ENCODE results near the gene RAB40C.

RAB40C gene

GRCh38 chr16:659618-660017, 69.8 kb downstream of the RAB40C start:
- H3K4me1 Mint-ChIP-seq (ENCODE audit: low read depth in 2 of 2) = peaks cover 0 to 3% of the 10 kb centered on the region in 2 donors
- no peaks in the 10 kb centered on the region for H3K27me3 Mint-ChIP-seq
- no peak for DNase-seq
- H3K4me3 Mint-ChIP-seq = no peak overlapping the region
- H3K36me3 Mint-ChIP-seq (ENCODE audit: insufficient read depth) = no peaks in the 10 kb centered on the region
- H3K27ac Mint-ChIP-seq = no peak overlapping the region
- no peak for ATAC-seq (replicated peaks)
- no peaks in the 10 kb centered on the region for H3K9me3 Mint-ChIP-seq

- no peaks in the 10 kb centered on the region for H3K36me3 Mint-ChIP-seq (ENCODE audit: insufficient read depth)
- no peak for ATAC-seq (replicated peaks)
These were observed 70.2 kb downstream of the RAB40C start for GRCh38 chr16:660132-660458.

GRCh38 chr16:660459-661183, 70.8 kb downstream of the RAB40C start:
- peak; percentile 75 for ATAC-seq (replicated peaks)
- Mint-ChIP-seq H3K27me3 (no peaks in the 10 kb centered on the region), H3K36me3 (ENCODE audit: insufficient read depth) (no peaks in the 10 kb centered on the region), H3K9me3 (no peaks in the 10 kb centered on the region), H3K4me1 (ENCODE audit: low read depth in 2 of 2) (peaks cover 0 to 3% of the 10 kb centered on the region in 2 donors), H3K27ac (no peak overlapping the region), H3K4me3 (no peak overlapping the region)
- peak in 1 of 3 experiments; percentile 43 for DNase-seq

More at GRCh38 chr16:660132-660458, 70.2 kb downstream of the RAB40C start:
- Mint-ChIP-seq H3K4me1 (ENCODE audit: low read depth in 2 of 2) (peaks cover 0 to 3% of the 10 kb centered on the region in 2 donors), H3K27ac (no peak overlapping the region), H3K9me3 (no peaks in the 10 kb centered on the region), H3K27me3 (no peaks in the 10 kb centered on the region), H3K4me3 (no peak overlapping the region)
- DNase-seq = no peak

GRCh38 chr16:661184-661821, 71.4 kb downstream of the RAB40C start:
- ATAC-seq (replicated peaks) = no peak
- Mint-ChIP-seq H3K36me3 (ENCODE audit: insufficient read depth) (no peaks in the 10 kb centered on the region), H3K4me3 (peak overlapping the region in 1 of 2 donors; percentile 8), H3K27ac (no peak overlapping the region), H3K27me3 (no peaks in the 10 kb centered on the region), H3K4me1 (ENCODE audit: low read depth in 2 of 2) (peaks cover 0 to 3% of the 10 kb centered on the region in 2 donors), H3K9me3 (no peaks in the 10 kb centered on the region)
- no peak for DNase-seq

GRCh38 chr16:662095-662494, 72.2 kb downstream of the RAB40C start:
- Mint-ChIP-seq H3K36me3 (ENCODE audit: insufficient read depth) (no peaks in the 10 kb centered on the region), H3K4me1 (ENCODE audit: low read depth in 2 of 2) (peaks cover 0 to 3% of the 10 kb centered on the region in 2 donors), H3K9me3 (no peaks in the 10 kb centered on the region), H3K27me3 (no peaks in the 10 kb centered on the region), H3K27ac (no peak overlapping the region), H3K4me3 (no peak overlapping the region)
- ATAC-seq (replicated peaks) = no peak
- DNase-seq = no peak

GRCh38 chr16:662597-662996, 72.7 kb downstream of the RAB40C start:
- Mint-ChIP-seq H3K4me1 (ENCODE audit: low read depth in 2 of 2) (peaks cover 0 to 3% of the 10 kb centered on the region in 2 donors), H3K27me3 (no peaks in the 10 kb centered on the region), H3K9me3 (no peaks in the 10 kb centered on the region), H3K27ac (no peak overlapping the region), H3K36me3 (ENCODE audit: insufficient read depth) (no peaks in the 10 kb centered on the region), H3K4me3 (no peak overlapping the region)
- ATAC-seq (replicated peaks) = no peak
- DNase-seq = no peak

- Mint-ChIP-seq H3K4me1 (ENCODE audit: low read depth in 2 of 2) (peaks cover 3 to 10% of the 10 kb centered on the region in 2 donors), H3K27ac (peak overlapping the region in 1 of 2 donors; percentile 82), H3K27me3 (no peaks in the 10 kb centered on the region), H3K4me3 (no peak overlapping the region), H3K36me3 (ENCODE audit: insufficient read depth) (peaks cover 18% of the 10 kb centered on the region), H3K9me3 (no peaks in the 10 kb centered on the region)
- ATAC-seq (replicated peaks) = no peak
- DNase-seq = no peak
These were observed 76.7 kb downstream of the RAB40C start for GRCh38 chr16:666572-666971.

GRCh38 chr16:667113-667779, 77.4 kb downstream of the RAB40C start:
- DNase-seq = no peak
- Mint-ChIP-seq H3K27me3 (no peaks in the 10 kb centered on the region), H3K4me1 (ENCODE audit: low read depth in 2 of 2) (peaks cover 3 to 10% of the 10 kb centered on the region in 2 donors), H3K9me3 (no peaks in the 10 kb centered on the region), H3K36me3 (ENCODE audit: insufficient read depth) (peaks cover 18% of the 10 kb centered on the region), H3K4me3 (peak overlapping the region; percentile 78 to 80), H3K27ac (peak overlapping the region; percentile 82 to 85)
- ATAC-seq (replicated peaks) = no peak

GRCh38 chr16:667780-668518, 78.1 kb downstream of the RAB40C start, which contains the start of gene RHOT2:
Gene RHOT2 (plus strand): TSS chr16:668132. CDS start chr16:668200, 68 bp downstream.
- Mint-ChIP-seq H3K27me3 (no peaks in the 10 kb centered on the region), H3K27ac (peak within 1 kb of the TSS; percentile 82 to 85), H3K36me3 (ENCODE audit: insufficient read depth) (peaks cover 18% of the 10 kb centered on the region), H3K4me3 (peak within 1 kb of the TSS; percentile 78 to 80), H3K4me1 (ENCODE audit: low read depth in 2 of 2) (peaks cover 3 to 10% of the 10 kb centered on the region in 2 donors), H3K9me3 (no peaks in the 10 kb centered on the region)
- ATAC-seq (replicated peaks) (peak; percentile 96), DNase-seq (peak; percentile 89 to 94 (median 92))

- DNase-seq = no peak
- H3K36me3 Mint-ChIP-seq (ENCODE audit: insufficient read depth) = peaks cover 18% of the 10 kb centered on the region
- peaks cover 3 to 10% of the 10 kb centered on the region in 2 donors for H3K4me1 Mint-ChIP-seq (ENCODE audit: low read depth in 2 of 2)
- H3K4me3 Mint-ChIP-seq = peak overlapping the region; percentile 78 to 80
- H3K27ac Mint-ChIP-seq = peak overlapping the region in 1 of 2 donors; percentile 32
- no peaks in the 10 kb centered on the region for H3K9me3 Mint-ChIP-seq
- ATAC-seq (replicated peaks) = peak; percentile 8
- H3K27me3 Mint-ChIP-seq = no peaks in the 10 kb centered on the region
These were observed 78.8 kb downstream of the RAB40C start for GRCh38 chr16:668519-669171.

- ATAC-seq (replicated peaks) (no peak), DNase-seq (no peak)
- Mint-ChIP-seq H3K9me3 (no peaks in the 10 kb centered on the region), H3K27me3 (no peaks in the 10 kb centered on the region), H3K36me3 (ENCODE audit: insufficient read depth) (peaks cover 18% of the 10 kb centered on the region), H3K27ac (peak overlapping the region in 1 of 2 donors; percentile 41), H3K4me3 (peak overlapping the region; percentile 32 to 46), H3K4me1 (ENCODE audit: low read depth in 2 of 2) (peaks cover 3 to 10% of the 10 kb centered on the region in 2 donors)
These were observed 79.8 kb downstream of the RAB40C start for GRCh38 chr16:669666-670065.

- Mint-ChIP-seq H3K9me3 (no peaks in the 10 kb centered on the region), H3K27me3 (peaks cover 0 to 6% of the 10 kb centered on the region in 2 donors), H3K4me1 (ENCODE audit: low read depth in 2 of 2) (peaks cover 7 to 16% of the 10 kb centered on the region in 2 donors), H3K36me3 (ENCODE audit: insufficient read depth) (peaks cover 18% of the 10 kb centered on the region), H3K27ac (no peak overlapping the region), H3K4me3 (no peak overlapping the region)
- ATAC-seq (replicated peaks) (no peak), DNase-seq (no peak)
These were observed 80.9 kb downstream of the RAB40C start for GRCh38 chr16:670485-671352.
